Heart right ventricle (tissue), 16 donors: ENCODE measurements around the gene CAMKMT. TPM values are rescaled to one million over a fixed set of nuclear protein-coding genes. Genes with fewer than 3 reads are reported as not detected.
"Not testable (repeated sequence)": the region's sequence is repeated elsewhere in the genome, so short reads cannot be mapped to it uniquely, and the experiment has no call there.

Experiments
- ATAC-seq, 8 donors: fragments of 200-7000 bp; cut with Tn5 transposase; one replicate each; pipeline ENCODE4 v1.9.1; 2020; ENCODE audit warnings: mild to moderate bottlenecking in 8 of 8, moderate library complexity in 8 of 8, moderate number of reproducible peaks in 1 of 8
- DNase-seq, 2 donors: peaks; one replicate each; pipeline ENCODE4 v3.0.0-alpha.2; 2020
- H3K27ac ChIP-seq, 10 donors: fragments of 200-600 bp; sonication (generic) in 2 of 10; one replicate each; pipeline versions ENCODE4 v1.5.0 to v1.8.0; 2020 to 2022; ENCODE audit warnings: mild to moderate bottlenecking in 3 of 10
- H3K27me3 ChIP-seq, 7 donors: fragments of 200-600 bp; one replicate each; pipeline ENCODE4 v1.8.0; 2021 to 2022; ENCODE audit warnings: mild to moderate bottlenecking in 2 of 7
- H3K36me3 ChIP-seq, 9 donors: fragments of 200-600 bp; sonication (generic) in 1 of 9; one replicate each; pipeline versions ENCODE4 v1.5.0 to v1.8.0; 2020 to 2022; ENCODE audit warnings: mild to moderate bottlenecking in 2 of 9
- H3K4me1 ChIP-seq, 9 donors: fragments of 200-600 bp; sonication (generic) in 1 of 9; one replicate each; pipeline versions ENCODE4 v1.5.0 to v1.8.0; 2020 to 2022; ENCODE audit warnings: mild to moderate bottlenecking in 4 of 9
- H3K4me3 ChIP-seq, 10 donors: fragments of 200-600 bp; sonication (generic) in 2 of 10; one replicate each; pipeline versions ENCODE4 v1.5.0 to v1.8.0; 2020 to 2022; ENCODE audit warnings: mild to moderate bottlenecking in 7 of 10, moderate library complexity in 2 of 10
- H3K9me3 ChIP-seq, 11 donors: fragments of 200-600 bp in 10 of 11; sonication (generic) in 2 of 11; one replicate each; pipeline versions ENCODE4 v1.5.0 to v1.8.0; 2013 to 2022; ENCODE audit warnings: mild to moderate bottlenecking in 2 of 11, control low read depth in 1 of 11, moderate library complexity in 1 of 11
- CTCF ChIP-seq, 9 donors: fragments of 200-600 bp; sonication (generic) in 2 of 9; IDR thresholded peaks; one replicate each; pipeline versions ENCODE4 v1.5.0 to v1.8.0; 2021 to 2022; ENCODE audit warnings: antibody characterized with exemption in 9 of 9, mild to moderate bottlenecking in 5 of 9, moderate library complexity in 1 of 9
- WGBS, 2 donors: extraction: QIAGEN DNeasy Blood & Tissue Kit; methylation state at CpG; one replicate each; pipeline ENCODE4 v1.1.7; 2013; ENCODE audit warnings: inconsistent platforms in 1 of 2; 5-methylcytosine and 5-hydroxymethylcytosine counted together
- intact Hi-C, 10 donors: fragments of 100-400 bp; cut with DNase I; formaldehyde crosslinking; loops; one replicate each; pipeline versions ENCODE4 v1.11.1 to v1.14.2; 2022
- polyA plus RNA-seq, 2 donors: library from polyadenylated mRNA; stranded (reverse); fragments of 200-250 nt; gene quantifications; one replicate each; pipeline ENCODE4 v1.2.3, GENCODE V29; 2013
- total RNA-seq, 10 donors: library from RNA; stranded (reverse); fragmentation: NEBNext Ultra II Directional in 3 of 10; extraction: Animal tissue kit (Norgen Biotek cat#: 25700) in 3 of 10; gene quantifications; one replicate each; pipeline versions ENCODE4 v1.2.1 to v1.2.4, GENCODE V29; 2021 to 2023
- donor health status: Arrhythmogenic right ventricular cardiomyopathy.
- donor health status: ischemic (EF 13 %, LVEDD 7.1; RV severe dilation, severe dysfunction).
- donor health status: healthy with polysubstance abuse.
- donor health status: DM: no; HTN: yes; CAD: no.
- donor health status: DM: no; HTN: no; CAD: no.
- donor health status: ischemic (EF 25% LVEDD 6.9; RV normal size, moderate dysfunction).
- donor health status: ischemic (EF 25% LVEDD 5.7; RV mildly dilated, moderate dysfunction).
- donor health status: healthy.
- donor health status: DM: yes; HTN: yes; CAD: no.
- donor health status: Ischemic cardiomyopathy.
- donor health status: ischemic (EF 35%, LVEDD 5.7; RV mildly dilated, moderate dysfunction).
- donor health status: nonischemic (EF 11% LVEDD 7.7; RV severe dilation, severe dysfunction).
- donor health status: DM: yes; HTN: yes; CAD: no.
- donor health status: PGD.
- donor health status: ischemic (EF 29% LVEDD 5.4; RV normal size, mild dysfunction).
- donor health status: nonischemic (EF 23%, LVEDD 6.1; RV moderate dilation, normal function).

Gene CAMKMT
- total and polyA plus RNA-seq, 12 donors = 4.1 to 6.4 (median 4.8) TPM

GRCh38 chr2:44582363-44583008, 220.7 kb downstream of the CAMKMT start:
- WGBS, 2 donors = 85 to 86% methylated on average over 3 of the region's 3 CpGs
- Histone ChIP-seq H3K27me3 (no peaks in the 10 kb centered on the region), H3K4me3 (no peak overlapping the region), H3K36me3 (no peaks in the 10 kb centered on the region), H3K27ac (no peak overlapping the region), H3K4me1 (peaks cover 0 to 19% (median 0%) of the 10 kb centered on the region in 9 donors), H3K9me3 (no peaks in the 10 kb centered on the region)
- intact Hi-C loops = no loop called here
- no peak for DNase-seq
- no peak for ATAC-seq
- no peak for TF ChIP-seq CTCF (IDR thresholded peaks at IDR 0.05)

GRCh38 chr2:44595615-44596014, 233.9 kb downstream of the CAMKMT start:
- H3K4me1 ChIP-seq, H3K27me3 ChIP-seq, intact Hi-C loops, H3K9me3 ChIP-seq, ATAC-seq, DNase-seq, H3K27ac ChIP-seq, H3K36me3 ChIP-seq, H3K4me3 ChIP-seq: not testable (repeated sequence)
- WGBS, 2 donors = 96 to 99% methylated on average over 2 of the region's 2 CpGs

GRCh38 chr2:44596537-44597320, 235.0 kb downstream of the CAMKMT start:
- peaks cover 0 to 10% (median 0%) of the 10 kb centered on the region in 11 donors for H3K9me3 ChIP-seq
- H3K27ac ChIP-seq = no peak overlapping the region
- H3K36me3 ChIP-seq = no peaks in the 10 kb centered on the region
- no peaks in the 10 kb centered on the region for H3K27me3 ChIP-seq
- H3K4me3 ChIP-seq = no peak overlapping the region
- H3K4me1 ChIP-seq = peaks cover 0 to 8% (median 0%) of the 10 kb centered on the region in 9 donors
- no peak for TF ChIP-seq CTCF (IDR thresholded peaks at IDR 0.05)
- ATAC-seq (no peak), DNase-seq (no peak)
- 73 to 75% methylated on average over 5 of the region's 5 CpGs for WGBS, 2 donors
- intact Hi-C loops = no loop called here

- Histone ChIP-seq H3K36me3 (no peaks in the 10 kb centered on the region), H3K4me1 (peaks cover 0 to 8% (median 0%) of the 10 kb centered on the region in 9 donors), H3K27ac (peak overlapping the region in 3 of 10 donors; percentile 13 to 28 (median 19)), H3K27me3 (no peaks in the 10 kb centered on the region), H3K9me3 (peaks cover 0 to 10% (median 0%) of the 10 kb centered on the region in 11 donors), H3K4me3 (no peak overlapping the region)
- WGBS, 2 donors = 75% methylated on average over 5 of the region's 5 CpGs
- DNase-seq (no peak), ATAC-seq (no peak)
- intact Hi-C loops = no loop called here
- no peak for TF ChIP-seq CTCF (IDR thresholded peaks at IDR 0.05)
Observed at GRCh38 chr2:44598330-44599119, 236.8 kb downstream of the CAMKMT start.
